Muscle layer of colon (tissue), 2 donors: ENCODE measurements around the gene GLI3.

Experiments
- H3K27ac ChIP-seq: one replicate; pipeline ENCODE4 v1.7.0; 2013; ENCODE audit warnings: low read depth, mild to moderate bottlenecking, low read length, moderate library complexity
- H3K27me3 ChIP-seq, 2 donors: one replicate each; pipeline ENCODE4 v1.7.0; 2013; ENCODE audit warnings: low read length in 2 of 2, mild to moderate bottlenecking in 2 of 2; ENCODE audit not compliant: insufficient read depth in 2 of 2, control insufficient read depth in 1 of 2
- H3K36me3 ChIP-seq: one replicate; pipeline ENCODE4 v1.7.0; 2013; ENCODE audit warnings: mild to moderate bottlenecking, low read length; ENCODE audit not compliant: insufficient read depth
- H3K4me1 ChIP-seq: one replicate; pipeline ENCODE4 v1.7.0; 2013; ENCODE audit warnings: mild to moderate bottlenecking, low read length; ENCODE audit not compliant: insufficient read depth
- H3K4me3 ChIP-seq, 2 donors: one replicate each; pipeline ENCODE4 v1.7.0; 2013; ENCODE audit warnings: low read length in 2 of 2, low read depth in 1 of 2, mild to moderate bottlenecking in 1 of 2, moderate library complexity in 1 of 2
- H3K9ac ChIP-seq: one replicate; pipeline ENCODE4 v1.7.0; 2013; ENCODE audit warnings: low read length
- H3K9me3 ChIP-seq: one replicate; pipeline ENCODE4 v1.7.0; 2013; ENCODE audit warnings: mild to moderate bottlenecking, low read length
- donor health status: abdominal sarcoma.
- donor health status: Adenocarcinoma of cecum.

Gene GLI3

GRCh38 chr7:42170724-42171123 lies 66.3 kb downstream of the GLI3 start:
- Histone ChIP-seq H3K4me1 (peaks cover 29% of the 10 kb centered on the region), H3K9ac (no peak overlapping the region), H3K27ac (no peak overlapping the region), H3K4me3 (no peak overlapping the region), H3K27me3 (no peaks in the 10 kb centered on the region), H3K9me3 (no peaks in the 10 kb centered on the region), H3K36me3 (no peaks in the 10 kb centered on the region)

GRCh38 chr7:42168512-42168911 lies 68.5 kb downstream of the GLI3 start:
- Histone ChIP-seq H3K9ac (no peak overlapping the region), H3K9me3 (no peaks in the 10 kb centered on the region), H3K27me3 (no peaks in the 10 kb centered on the region), H3K36me3 (no peaks in the 10 kb centered on the region), H3K4me3 (no peak overlapping the region), H3K4me1 (peaks cover 16% of the 10 kb centered on the region), H3K27ac (no peak overlapping the region)

- Histone ChIP-seq H3K27ac (no peak overlapping the region), H3K4me3 (no peak overlapping the region)
Measured at GRCh38 chr7:42167631-42168236, 69.3 kb downstream of the GLI3 start.

GRCh38 chr7:42167206-42167605 lies 69.8 kb downstream of the GLI3 start:
- H3K4me3 ChIP-seq, result no peak overlapping the region
- H3K36me3 ChIP-seq, result no peaks in the 10 kb centered on the region
- H3K4me1 ChIP-seq, result peaks cover 22% of the 10 kb centered on the region
- H3K27ac ChIP-seq, result no peak overlapping the region
- H3K9ac ChIP-seq, result no peak overlapping the region
- H3K9me3 ChIP-seq, result no peaks in the 10 kb centered on the region
- no peaks in the 10 kb centered on the region for H3K27me3 ChIP-seq

More at GRCh38 chr7:42167631-42168236, 69.3 kb downstream of the GLI3 start:
- Histone ChIP-seq H3K9ac (no peak overlapping the region), H3K4me1 (peaks cover 17% of the 10 kb centered on the region), H3K27me3 (no peaks in the 10 kb centered on the region), H3K36me3 (no peaks in the 10 kb centered on the region), H3K9me3 (no peaks in the 10 kb centered on the region)

GRCh38 chr7:42164881-42165428 lies 72.1 kb downstream of the GLI3 start:
- no peak overlapping the region for H3K9ac ChIP-seq
- no peak overlapping the region for H3K27ac ChIP-seq
- no peaks in the 10 kb centered on the region for H3K9me3 ChIP-seq
- no peaks in the 10 kb centered on the region for H3K36me3 ChIP-seq
- no peak overlapping the region for H3K4me3 ChIP-seq
- H3K4me1 ChIP-seq, result peaks cover 33% of the 10 kb centered on the region
- H3K27me3 ChIP-seq, result no peaks in the 10 kb centered on the region

GRCh38 chr7:42162560-42163325 lies 74.3 kb downstream of the GLI3 start:
- no peaks in the 10 kb centered on the region for H3K9me3 ChIP-seq
- H3K27me3 ChIP-seq, result no peaks in the 10 kb centered on the region
- no peak overlapping the region for H3K9ac ChIP-seq
- H3K4me3 ChIP-seq, result no peak overlapping the region
- H3K4me1 ChIP-seq, result peaks cover 48% of the 10 kb centered on the region
- H3K36me3 ChIP-seq, result no peaks in the 10 kb centered on the region
- H3K27ac ChIP-seq, result no peak overlapping the region

GRCh38 chr7:42161719-42162118 lies 75.3 kb downstream of the GLI3 start:
- H3K9ac ChIP-seq, result no peak overlapping the region
- no peaks in the 10 kb centered on the region for H3K27me3 ChIP-seq
- peaks cover 43% of the 10 kb centered on the region for H3K4me1 ChIP-seq
- no peak overlapping the region for H3K27ac ChIP-seq
- no peak overlapping the region for H3K4me3 ChIP-seq
- H3K36me3 ChIP-seq, result no peaks in the 10 kb centered on the region
- no peaks in the 10 kb centered on the region for H3K9me3 ChIP-seq

GRCh38 chr7:42161110-42161509 lies 75.9 kb downstream of the GLI3 start:
- no peaks in the 10 kb centered on the region for H3K27me3 ChIP-seq
- H3K9ac ChIP-seq, result no peak overlapping the region
- peaks cover 47% of the 10 kb centered on the region for H3K4me1 ChIP-seq
- no peaks in the 10 kb centered on the region for H3K9me3 ChIP-seq
- H3K27ac ChIP-seq, result no peak overlapping the region
- H3K4me3 ChIP-seq, result no peak overlapping the region
- no peaks in the 10 kb centered on the region for H3K36me3 ChIP-seq

GRCh38 chr7:42159130-42159529 lies 77.9 kb downstream of the GLI3 start:
- H3K4me1 ChIP-seq, result peaks cover 63% of the 10 kb centered on the region
- no peak overlapping the region for H3K27ac ChIP-seq
- H3K9ac ChIP-seq, result no peak overlapping the region
- no peaks in the 10 kb centered on the region for H3K36me3 ChIP-seq
- no peaks in the 10 kb centered on the region for H3K9me3 ChIP-seq
- no peaks in the 10 kb centered on the region for H3K27me3 ChIP-seq
- no peak overlapping the region for H3K4me3 ChIP-seq

GRCh38 chr7:42156967-42157721 lies 79.9 kb downstream of the GLI3 start:
- Histone ChIP-seq H3K4me3 (no peak overlapping the region), H3K27me3 (no peaks in the 10 kb centered on the region), H3K9me3 (no peaks in the 10 kb centered on the region), H3K9ac (no peak overlapping the region), H3K27ac (no peak overlapping the region), H3K4me1 (peaks cover 69% of the 10 kb centered on the region), H3K36me3 (no peaks in the 10 kb centered on the region)

GRCh38 chr7:42156291-42156865 lies 80.6 kb downstream of the GLI3 start:
- Histone ChIP-seq H3K9me3 (no peaks in the 10 kb centered on the region), H3K27ac (peak overlapping the region; percentile 4), H3K4me1 (peaks cover 70% of the 10 kb centered on the region), H3K36me3 (no peaks in the 10 kb centered on the region), H3K9ac (no peak overlapping the region), H3K27me3 (no peaks in the 10 kb centered on the region), H3K4me3 (no peak overlapping the region)
